Peyer's patch (tissue), 4 donors: ENCODE data around the gene LCN1. TPM values are rescaled to one million over a fixed set of nuclear protein-coding genes. Genes with fewer than 3 reads are reported as not detected.

ENCODE experiments used
- DNase-seq, 3 donors: peaks; one replicate each; pipeline ENCODE4 v3.0.0-alpha.2; 2017 to 2019
- H3K27ac ChIP-seq, 4 donors: fragments of 200-600 bp; sonication (generic); one replicate each; pipeline ENCODE4 v1.5.1; 2016 to 2019
- H3K27me3 ChIP-seq, 2 donors: fragments of 200-600 bp; sonication (generic); one replicate each; pipeline ENCODE4 v1.5.1; 2019
- H3K36me3 ChIP-seq, 3 donors: fragments of 200-600 bp; sonication (generic); one replicate each; pipeline ENCODE4 v1.5.1; 2016 to 2019
- H3K4me1 ChIP-seq, 4 donors: fragments of 200-600 bp; sonication (generic); one replicate each; pipeline ENCODE4 v1.5.1; 2016 to 2019
- H3K4me3 ChIP-seq, 4 donors: fragments of 200-600 bp; sonication (generic); 1 replicate in 3 of 4; 2 replicates in 1 of 4; pipeline ENCODE4 v1.5.1; 2016 to 2019; ENCODE audit warnings: mild to moderate bottlenecking in 1 of 4
- H3K9me3 ChIP-seq, 4 donors: fragments of 200-600 bp; sonication (generic); one replicate each; pipeline ENCODE4 v1.5.1; 2016 to 2019; ENCODE audit warnings: mild to moderate bottlenecking in 1 of 4
- CTCF ChIP-seq, 6 experiments: fragments of 450-650 bp in 4 of 6; fragments of 200-600 bp in 2 of 6; sonication (generic) in 1 of 6; IDR thresholded peaks; one replicate each; pipeline ENCODE4 v1.5.1; 2017 to 2019; ENCODE audit warnings: antibody characterized with exemption in 6 of 6, mild to moderate bottlenecking in 3 of 6, moderate library complexity in 1 of 6
- POLR2A ChIP-seq, 2 donors: fragments of 450-650 bp; IDR thresholded peaks; one replicate each; pipeline ENCODE4 v1.5.1; 2017; ENCODE audit warnings: antibody characterized with exemption in 2 of 2, mild to moderate bottlenecking in 2 of 2, moderate library complexity in 2 of 2
- total RNA-seq, 4 donors: library from RNA; depleted of rRNA; stranded (reverse); fragments of >200 nt; gene quantifications; one replicate each; pipeline ENCODE4 v1.1.0, GENCODE V29; 2016

LCN1 gene
- total RNA-seq, 4 donors from 2014 or later = not detected

- Histone ChIP-seq H3K27ac (no peak overlapping the region), H3K27me3 (no peaks in the 10 kb centered on the region), H3K36me3 (peaks cover 0 to 34% (median 0%) of the 10 kb centered on the region in 3 donors), H3K9me3 (no peaks in the 10 kb centered on the region), H3K4me3 (no peak overlapping the region), H3K4me1 (no peaks in the 10 kb centered on the region)
- TF ChIP-seq POLR2A (IDR thresholded peaks at IDR 0.05) (no peak), CTCF (IDR thresholded peaks at IDR 0.05) (no peak)
- DNase-seq = peak in 1 of 3 donors; percentile 37
Measured at GRCh38 chr9:135487281-135488012, 33.8 kb upstream of the LCN1 start.

- H3K4me3 ChIP-seq = no peak overlapping the region
- H3K27me3 ChIP-seq = no peaks in the 10 kb centered on the region
- peaks cover 0 to 34% (median 0%) of the 10 kb centered on the region in 3 donors for H3K36me3 ChIP-seq
- H3K4me1 ChIP-seq = no peaks in the 10 kb centered on the region
- DNase-seq = no peak
- H3K27ac ChIP-seq = no peak overlapping the region
- no peaks in the 10 kb centered on the region for H3K9me3 ChIP-seq
- TF ChIP-seq CTCF (IDR thresholded peaks at IDR 0.05) = no peak
- no peak for TF ChIP-seq POLR2A (IDR thresholded peaks at IDR 0.05)
Measured at GRCh38 chr9:135488013-135488330, 33.3 kb upstream of the LCN1 start.

GRCh38 chr9:135488527-135488926 is 32.7 kb upstream of the LCN1 start:
- no peaks in the 10 kb centered on the region for H3K27me3 ChIP-seq
- H3K9me3 ChIP-seq = no peaks in the 10 kb centered on the region
- H3K4me3 ChIP-seq = no peak overlapping the region
- no peaks in the 10 kb centered on the region for H3K4me1 ChIP-seq
- no peak overlapping the region for H3K27ac ChIP-seq
- DNase-seq = peak in 1 of 3 donors; percentile 32
- H3K36me3 ChIP-seq = peaks cover 0 to 34% (median 0%) of the 10 kb centered on the region in 3 donors
- no peak for TF ChIP-seq POLR2A (IDR thresholded peaks at IDR 0.05)
- no peak for TF ChIP-seq CTCF (IDR thresholded peaks at IDR 0.05)

GRCh38 chr9:135489188-135489906 is 31.9 kb upstream of the LCN1 start:
- Histone ChIP-seq H3K27me3 (no peaks in the 10 kb centered on the region), H3K9me3 (no peaks in the 10 kb centered on the region), H3K4me3 (no peak overlapping the region), H3K36me3 (peaks cover 0 to 29% (median 0%) of the 10 kb centered on the region in 3 donors), H3K4me1 (no peaks in the 10 kb centered on the region), H3K27ac (no peak overlapping the region)
- TF ChIP-seq POLR2A (IDR thresholded peaks at IDR 0.05) (no peak), CTCF (IDR thresholded peaks at IDR 0.05) (no peak)
- peak in 1 of 3 donors; percentile 25 for DNase-seq

GRCh38 chr9:135490166-135490870 is 30.9 kb upstream of the LCN1 start:
- Histone ChIP-seq H3K27me3 (no peaks in the 10 kb centered on the region), H3K4me1 (no peaks in the 10 kb centered on the region), H3K9me3 (no peaks in the 10 kb centered on the region), H3K27ac (no peak overlapping the region), H3K4me3 (no peak overlapping the region), H3K36me3 (peaks cover 0 to 20% (median 0%) of the 10 kb centered on the region in 3 donors)
- TF ChIP-seq CTCF (IDR thresholded peaks at IDR 0.05) (no peak), POLR2A (IDR thresholded peaks at IDR 0.05) (no peak)
- DNase-seq = peak in 1 of 3 donors; percentile 28
